DMS153 treated with DMSO at 0.1 percent for 48 hours (cell line): ENCODE results near the gene IGSF21.

Experiments
- DNase-seq: peaks from one replicate; lab custom pipeline; 2025; ENCODE audit not compliant: unreplicated experiment; lab: John Stamatoyannopoulos, UW

Gene IGSF21

GRCh38 chr1:18292531-18292930 is 184.9 kb downstream of the IGSF21 start:
- DNase-seq = no peak

- DNase-seq = peak; percentile 47
Observed at GRCh38 chr1:18293291-18293690, 185.7 kb downstream of the IGSF21 start.

GRCh38 chr1:18294437-18295176 is 187.0 kb downstream of the IGSF21 start:
- no peak for DNase-seq

DNA sequence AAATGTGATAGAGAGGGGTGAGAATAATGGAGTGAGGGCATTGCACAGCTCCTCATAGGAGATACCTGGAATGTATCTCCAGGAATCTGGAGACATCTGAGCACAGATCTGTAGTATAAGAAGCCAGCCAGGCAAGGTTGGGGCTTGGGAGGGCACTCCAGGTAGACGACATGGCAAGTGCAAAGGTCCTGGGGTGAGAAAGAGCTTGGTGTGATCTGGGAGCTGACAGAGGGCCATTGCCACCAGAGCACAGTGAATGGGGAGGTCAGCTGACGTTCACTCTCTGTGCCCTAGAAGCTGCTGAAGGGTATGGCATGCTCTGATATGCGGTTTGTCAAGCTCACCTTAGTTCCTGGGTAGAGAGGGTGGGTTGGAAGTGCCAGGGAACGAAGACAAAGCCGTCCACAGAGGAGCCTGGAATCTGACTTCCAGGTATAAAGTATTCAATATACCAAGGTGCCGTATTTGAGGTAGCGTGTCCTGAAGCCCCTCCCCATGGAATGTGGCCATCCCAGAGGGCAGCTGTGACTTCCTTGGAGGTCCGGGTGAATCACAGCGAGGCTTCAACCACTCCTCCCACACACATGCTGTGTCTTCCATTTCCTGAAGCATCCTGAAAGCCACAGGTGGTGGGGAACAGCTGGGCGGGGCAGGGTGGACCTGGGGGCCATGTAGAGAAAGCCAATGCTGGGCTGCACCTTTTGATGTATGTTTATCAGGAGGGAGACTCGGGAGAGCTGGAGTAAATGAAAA is 190.5 kb downstream of the IGSF21 start:
- DNase-seq = no peak

DNA sequence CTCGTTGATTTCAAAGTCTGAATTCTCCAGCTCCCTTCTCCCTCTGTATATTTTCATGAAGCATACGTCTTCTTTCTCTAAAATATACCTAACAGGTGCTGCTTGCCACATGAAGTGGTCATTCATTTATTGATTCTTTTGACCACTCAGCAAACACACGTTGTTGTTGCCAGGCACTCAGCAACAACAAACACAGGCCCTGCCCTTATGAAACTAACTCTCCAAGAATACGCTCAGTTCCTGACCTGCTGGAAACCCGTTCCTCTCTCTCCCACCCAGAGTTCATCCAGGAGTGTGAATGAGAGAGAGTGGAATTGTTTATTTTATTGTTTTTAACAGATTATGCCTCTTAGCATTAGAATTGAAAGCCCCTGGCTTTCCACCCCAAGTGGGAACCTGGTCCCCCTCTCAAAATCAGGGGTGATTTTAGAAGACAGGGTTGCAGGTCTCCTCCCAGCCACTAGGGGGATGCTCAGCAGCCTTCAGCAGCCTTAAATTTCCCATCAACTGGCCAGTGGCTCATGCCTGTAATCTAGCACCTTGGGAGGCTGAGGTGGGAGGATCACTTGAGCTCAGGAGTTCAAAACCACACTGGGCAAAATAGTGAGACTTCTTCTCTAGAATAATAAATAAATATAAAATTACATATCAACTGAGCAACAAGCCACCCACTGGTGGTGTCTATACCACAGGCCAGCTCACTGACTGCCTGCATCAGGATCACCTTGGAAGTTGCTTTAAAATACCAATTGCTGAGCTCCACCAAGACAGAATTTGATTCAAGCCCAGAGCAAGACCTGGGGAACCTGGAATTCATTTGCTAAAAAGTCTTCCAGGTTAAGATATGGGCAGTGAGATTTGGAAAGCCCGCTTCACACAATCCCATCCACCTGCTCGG is 192.1 kb downstream of the IGSF21 start:
- DNase-seq = peak; percentile 77

DNA sequence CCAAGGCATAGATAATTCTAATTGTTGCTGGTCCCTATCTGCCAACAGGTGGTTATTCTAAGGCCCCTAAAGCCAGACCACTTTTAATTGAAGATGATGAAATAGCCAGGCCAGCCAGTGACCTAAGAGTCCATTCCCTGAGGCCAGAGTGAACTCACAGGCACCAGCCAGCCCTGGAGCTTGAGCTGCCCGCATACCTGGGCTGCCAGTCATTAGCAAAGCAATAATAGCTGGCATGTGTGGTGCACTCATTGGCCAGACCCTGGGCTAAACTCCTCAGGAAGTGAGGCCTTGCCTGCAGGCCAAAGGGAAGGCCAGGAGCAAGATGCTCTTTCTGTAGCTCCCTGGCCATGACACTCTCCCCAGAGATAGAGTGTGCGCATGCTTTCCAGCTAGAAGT is 192.8 kb downstream of the IGSF21 start:
- no peak for DNase-seq

- DNase-seq = no peak
Observed at GRCh38 chr1:18302788-18303413, 195.3 kb downstream of the IGSF21 start.

DNA sequence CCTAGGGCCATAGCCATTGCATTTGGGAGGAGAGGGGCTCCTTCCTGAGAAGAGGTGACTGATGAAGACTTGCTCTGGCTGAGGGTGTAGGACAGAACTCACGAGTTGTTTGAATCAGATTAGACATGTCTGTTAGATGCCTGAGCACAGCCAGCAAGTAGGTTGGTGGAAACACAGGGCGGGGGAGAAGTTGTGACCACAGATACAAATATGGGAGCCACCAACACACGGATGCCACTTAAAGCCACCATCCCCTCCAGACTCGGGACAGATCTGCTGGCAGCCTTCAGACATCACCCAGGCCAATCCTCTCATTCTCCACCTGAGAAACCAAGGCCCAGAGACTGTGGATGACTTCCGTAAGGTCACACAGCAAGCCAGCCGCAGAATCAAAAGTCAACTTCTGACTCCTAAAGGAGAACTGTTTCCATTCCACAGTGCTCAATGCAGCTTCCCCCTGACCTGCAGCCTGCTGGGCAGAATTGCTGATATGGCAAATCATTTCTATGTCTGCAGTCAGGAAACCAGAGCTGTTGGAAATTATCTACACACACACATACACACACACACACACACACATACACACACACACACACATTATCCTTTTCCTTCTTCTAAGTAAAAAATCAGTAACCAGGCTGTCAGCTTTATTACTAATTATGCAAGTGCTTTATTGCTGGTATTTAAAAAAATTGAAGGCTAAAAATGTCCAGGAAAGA is 196.7 kb downstream of the IGSF21 start:
- no peak for DNase-seq

DNA sequence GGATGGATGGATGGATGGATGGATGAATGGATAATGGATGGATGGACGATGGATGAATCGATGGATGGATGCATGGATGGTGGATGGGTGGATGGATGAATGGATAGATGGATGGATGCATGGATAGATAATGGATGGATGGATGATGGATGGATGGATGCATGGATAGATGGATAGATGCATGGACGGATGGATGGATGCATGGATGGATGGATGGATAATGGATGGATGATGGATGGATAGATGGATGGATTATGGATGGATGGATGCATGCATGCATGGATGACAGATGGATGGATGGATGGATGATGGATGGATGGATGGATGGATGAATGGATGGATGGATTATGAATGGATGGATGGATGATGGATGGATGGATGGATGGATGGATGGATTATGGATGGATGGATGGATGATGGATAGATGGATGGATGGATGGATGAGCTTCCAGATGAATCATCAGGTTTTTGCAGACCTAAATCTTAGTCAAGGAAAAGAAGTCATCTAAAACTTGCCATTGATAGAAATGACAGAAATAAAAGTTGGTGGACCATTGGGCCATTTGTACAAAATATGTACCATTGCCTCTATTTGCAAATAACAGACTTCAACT is 197.7 kb downstream of the IGSF21 start:
- DNase-seq = no peak

DNA sequence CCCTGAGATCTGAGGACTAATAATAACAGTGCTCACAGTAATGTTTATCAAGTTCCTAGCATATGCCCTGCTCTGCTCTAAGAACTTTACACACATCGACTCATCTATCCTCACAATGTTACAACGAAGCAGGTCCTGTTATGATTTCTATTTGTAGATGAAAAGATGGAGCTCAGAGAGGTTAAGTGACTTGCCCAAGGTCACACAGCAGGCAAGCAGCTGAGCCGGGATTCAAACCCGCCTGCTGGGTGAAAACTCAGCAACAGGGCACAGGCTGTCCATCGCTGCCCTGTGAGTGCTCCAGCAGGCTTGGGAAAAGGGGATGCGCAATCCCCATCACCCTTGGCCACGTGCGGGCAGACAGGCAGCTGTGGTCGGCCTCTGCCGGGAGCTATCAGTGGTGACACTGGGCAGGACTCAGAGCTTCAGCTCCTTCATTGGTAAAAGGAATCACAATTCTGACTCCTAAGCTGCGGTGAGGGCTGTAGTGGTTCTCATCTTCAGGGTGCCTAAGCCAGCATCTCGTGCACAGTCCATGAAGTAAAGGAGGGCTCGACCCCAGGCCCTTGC is 199.8 kb downstream of the IGSF21 start:
- DNase-seq = no peak

GRCh38 chr1:18309552-18310155 is 202.1 kb downstream of the IGSF21 start:
- DNase-seq = no peak

DNA sequence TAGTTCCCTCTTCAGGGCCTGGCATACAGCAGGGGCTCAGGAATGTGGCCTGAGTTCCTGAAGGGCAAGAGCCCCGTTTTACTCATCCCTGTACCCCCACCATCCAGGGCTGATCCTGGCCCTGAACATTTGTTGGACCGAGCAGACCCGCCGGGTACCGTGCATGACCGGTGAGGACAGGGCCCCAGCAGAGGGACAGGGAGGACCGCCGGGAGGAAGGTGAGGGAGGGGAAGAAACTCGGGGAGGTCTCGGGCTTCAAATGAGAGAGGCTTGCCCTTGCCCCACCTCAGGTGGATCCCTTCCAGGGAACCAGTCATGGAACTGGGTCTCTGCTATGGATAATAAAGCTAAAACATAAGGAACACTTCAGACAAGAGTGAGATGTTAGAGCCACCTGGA is 205.4 kb downstream of the IGSF21 start:
- no peak for DNase-seq

DNA sequence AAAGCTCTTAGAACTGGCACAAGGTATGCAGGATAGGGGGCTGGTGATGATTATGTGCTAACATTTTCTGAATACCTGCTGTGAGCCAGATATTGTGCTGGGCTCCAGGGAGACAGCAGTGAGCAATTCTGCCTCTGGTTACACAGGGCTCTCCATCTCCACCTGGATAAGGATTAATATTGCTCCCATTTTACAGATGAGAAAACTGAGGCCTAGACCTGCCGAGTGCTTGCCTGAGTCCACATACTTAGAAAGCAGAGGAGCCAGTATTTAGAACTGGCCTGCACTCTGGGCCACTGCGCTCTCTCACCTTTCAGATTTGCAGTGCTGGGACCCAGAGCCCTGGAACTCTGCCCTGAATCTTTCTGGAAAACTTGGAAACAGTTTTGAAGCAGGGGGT is 205.9 kb downstream of the IGSF21 start:
- DNase-seq = no peak

DNA sequence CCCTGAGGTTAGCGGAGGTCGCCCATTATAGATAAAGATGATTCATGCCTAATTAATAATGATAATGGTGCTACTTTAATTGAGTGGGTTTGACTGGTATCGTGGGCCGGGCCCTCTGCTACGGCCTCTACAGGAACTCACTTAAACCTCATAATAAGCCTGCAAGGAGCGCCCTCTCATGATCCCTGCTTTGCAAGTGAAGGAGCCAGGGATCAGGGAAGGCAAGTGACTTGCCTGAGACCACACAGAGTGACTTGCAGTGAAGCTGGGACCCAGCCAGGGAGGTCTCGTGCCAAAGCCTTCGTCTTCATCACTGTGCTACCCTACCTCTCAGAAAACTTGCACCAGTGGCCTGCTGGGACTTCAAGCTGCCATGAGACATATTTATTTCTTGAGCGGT is 206.8 kb downstream of the IGSF21 start:
- DNase-seq = no peak

DNA sequence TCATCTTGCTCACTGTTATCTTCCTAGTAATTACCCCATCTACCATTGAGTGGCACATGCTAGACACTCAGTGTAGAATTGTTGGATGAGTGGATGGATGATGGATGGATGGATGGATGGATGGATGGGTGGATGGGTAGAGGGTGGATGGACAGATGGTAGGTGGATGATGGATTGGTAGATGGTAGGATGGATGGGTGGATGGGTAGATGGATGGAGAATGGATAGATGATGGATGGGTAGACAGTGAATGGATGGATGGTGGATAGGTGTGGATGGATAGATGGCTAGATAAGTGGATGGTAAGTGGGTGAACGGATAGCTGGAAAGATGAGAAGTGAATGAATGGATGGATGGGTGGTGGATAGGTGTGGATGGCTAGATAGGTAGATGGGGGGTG is 207.9 kb downstream of the IGSF21 start:
- no peak for DNase-seq

DNA sequence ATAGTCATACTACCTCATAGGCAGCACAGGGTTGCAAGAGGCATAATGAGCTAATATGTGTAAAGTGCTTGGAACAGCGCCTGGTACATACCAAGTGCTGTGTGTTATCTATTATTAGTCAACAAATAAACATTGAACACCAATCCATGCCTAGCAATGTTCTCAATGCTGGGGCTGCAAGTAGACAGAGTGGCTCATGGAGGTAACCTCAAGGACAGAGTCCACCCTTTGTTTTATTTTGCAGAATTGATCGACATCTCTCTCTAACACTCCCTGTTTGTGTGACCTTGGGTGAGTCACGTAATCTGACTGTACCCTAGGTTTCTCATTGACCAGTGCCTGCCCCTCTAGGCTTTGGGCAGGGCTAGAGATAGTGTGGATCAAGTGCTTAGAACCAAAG is 209.2 kb downstream of the IGSF21 start:
- DNase-seq = no peak

- no peak for DNase-seq
Observed at GRCh38 chr1:18319099-18319498, 211.5 kb downstream of the IGSF21 start.

DNA sequence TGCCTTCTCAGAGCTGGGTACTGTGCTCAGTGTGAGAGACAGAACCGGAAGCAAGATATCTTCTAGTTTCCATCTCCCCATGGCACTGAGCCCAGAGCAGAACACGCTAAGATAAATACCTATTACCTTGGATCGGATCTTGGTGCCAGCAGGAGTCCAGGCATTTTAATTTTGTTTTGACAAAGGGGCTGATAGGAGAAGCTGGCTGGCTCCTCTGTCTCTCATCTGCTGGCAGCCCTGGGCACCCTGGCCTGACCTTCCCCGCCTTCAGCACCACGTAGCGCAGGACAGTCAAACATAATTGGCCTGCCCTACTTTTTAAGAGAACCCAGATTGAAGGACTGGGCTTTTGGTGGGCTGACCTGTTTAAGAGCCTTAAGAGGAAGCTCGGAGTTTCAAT is 212.5 kb downstream of the IGSF21 start:
- no peak for DNase-seq

GRCh38 chr1:18322368-18323032 is 214.9 kb downstream of the IGSF21 start:
- DNase-seq = no peak
